ENCODE measurements around the gene CUEDC1.
A peak's percentile ranks its signal among the peaks of the same experiment; 100 is the strongest.

The CUEDC1 gene

GRCh38 chr17:57914273-57915142 lies 40.7 kb downstream of the CUEDC1 start:
- DNase-seq, result no peak

- DNase-seq, result no peak
These were observed 41.5 kb downstream of the CUEDC1 start for GRCh38 chr17:57913575-57914272.

- no peak for DNase-seq
These were observed 43.2 kb downstream of the CUEDC1 start for GRCh38 chr17:57911834-57912673.

GRCh38 chr17:57910462-57911420 lies 44.5 kb downstream of the CUEDC1 start:
- no peak for DNase-seq

GRCh38 chr17:57909551-57909950 lies 45.7 kb downstream of the CUEDC1 start:
- DNase-seq, result no peak

GRCh38 chr17:57908278-57908677 lies 46.9 kb downstream of the CUEDC1 start:
- DNase-seq, result no peak

GRCh38 chr17:57906910-57907309 lies 48.3 kb downstream of the CUEDC1 start:
- DNase-seq, result peak; percentile 19

GRCh38 chr17:57905875-57906455 lies 49.2 kb downstream of the CUEDC1 start:
- no peak for DNase-seq

GRCh38 chr17:57903961-57904360 lies 51.3 kb downstream of the CUEDC1 start:
- no peak for DNase-seq

GRCh38 chr17:57902800-57903759 lies 52.1 kb downstream of the CUEDC1 start:
- DNase-seq, result peak; percentile 81

- no peak for DNase-seq
These were observed 53.0 kb downstream of the CUEDC1 start for GRCh38 chr17:57902117-57902799.

GRCh38 chr17:57900991-57901743 lies 54.0 kb downstream of the CUEDC1 start:
- no peak for DNase-seq

- DNase-seq, result no peak
These were observed 55.4 kb downstream of the CUEDC1 start for GRCh38 chr17:57899822-57900221.

GRCh38 chr17:57899391-57899790 lies 55.8 kb downstream of the CUEDC1 start:
- DNase-seq, result no peak

- no peak for DNase-seq
These were observed 56.5 kb downstream of the CUEDC1 start for GRCh38 chr17:57898487-57899311.

- DNase-seq, result no peak
These were observed 59.7 kb downstream of the CUEDC1 start for GRCh38 chr17:57895382-57896060.

- DNase-seq, result no peak
These were observed 60.4 kb downstream of the CUEDC1 start for GRCh38 chr17:57894848-57895247.
